Left cardiac atrium (tissue), 4 donors: ENCODE data around the gene PHC2. TPM values are rescaled to one million over a fixed set of nuclear protein-coding genes. Genes with fewer than 3 reads are reported as not detected.

Source experiments
- ATAC-seq, 2 donors: fragments of 200-7000 bp; cut with Tn5 transposase; one replicate each; pipeline ENCODE4 v1.9.1; 2020; ENCODE audit warnings: mild to moderate bottlenecking in 2 of 2, moderate library complexity in 2 of 2
- DNase-seq: peaks from one replicate; pipeline ENCODE4 v3.0.0-alpha.2; 2020
- intact Hi-C, 2 donors: fragments of 100-400 bp; cut with DNase I; formaldehyde crosslinking; loops; one replicate each; pipeline versions ENCODE4 v1.14.1 to v1.15.1; 2022 to 2023
- total RNA-seq, 2 donors: library from RNA; stranded (reverse); fragmentation: NEBNext Ultra II Directional; extraction: Animal tissue kit (Norgen Biotek cat#: 25700); gene quantifications; one replicate each; pipeline ENCODE4 v1.2.1, GENCODE V29; 2021
- donor health status: DM: no; HTN: yes; CAD: no.
- donor health status: DM: no; HTN: yes; CAD: no; lungs with severe emphysema.
- donor health status: DM: yes; HTN: yes; CAD: no.
- donor health status: Dilated cardiomyopathy.

Gene PHC2
- total RNA-seq, 2 donors from 2014 or later: 75.0 to 139 TPM

DNA sequence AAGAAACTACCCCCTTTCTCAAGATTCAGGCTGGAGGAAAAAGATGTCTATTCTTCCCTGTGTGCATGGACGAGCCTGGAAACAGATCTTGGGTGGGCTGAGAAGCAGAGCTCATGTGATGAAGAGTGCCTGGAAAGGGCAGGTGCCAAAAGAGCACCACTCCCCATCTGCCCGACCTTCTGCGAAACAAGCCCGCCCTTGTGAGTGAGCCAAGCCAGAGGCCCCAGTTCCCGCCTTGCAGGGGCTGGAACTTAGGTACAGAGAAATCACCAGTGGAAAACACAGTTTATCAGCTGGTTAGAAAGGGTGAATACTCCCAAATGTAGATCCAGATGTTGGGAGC, 83.3 kb downstream of the PHC2 start:
- intact Hi-C loops: no loop called here
- peak; percentile 75 for DNase-seq
- ATAC-seq: peak in 1 of 2 donors; percentile 38

DNA sequence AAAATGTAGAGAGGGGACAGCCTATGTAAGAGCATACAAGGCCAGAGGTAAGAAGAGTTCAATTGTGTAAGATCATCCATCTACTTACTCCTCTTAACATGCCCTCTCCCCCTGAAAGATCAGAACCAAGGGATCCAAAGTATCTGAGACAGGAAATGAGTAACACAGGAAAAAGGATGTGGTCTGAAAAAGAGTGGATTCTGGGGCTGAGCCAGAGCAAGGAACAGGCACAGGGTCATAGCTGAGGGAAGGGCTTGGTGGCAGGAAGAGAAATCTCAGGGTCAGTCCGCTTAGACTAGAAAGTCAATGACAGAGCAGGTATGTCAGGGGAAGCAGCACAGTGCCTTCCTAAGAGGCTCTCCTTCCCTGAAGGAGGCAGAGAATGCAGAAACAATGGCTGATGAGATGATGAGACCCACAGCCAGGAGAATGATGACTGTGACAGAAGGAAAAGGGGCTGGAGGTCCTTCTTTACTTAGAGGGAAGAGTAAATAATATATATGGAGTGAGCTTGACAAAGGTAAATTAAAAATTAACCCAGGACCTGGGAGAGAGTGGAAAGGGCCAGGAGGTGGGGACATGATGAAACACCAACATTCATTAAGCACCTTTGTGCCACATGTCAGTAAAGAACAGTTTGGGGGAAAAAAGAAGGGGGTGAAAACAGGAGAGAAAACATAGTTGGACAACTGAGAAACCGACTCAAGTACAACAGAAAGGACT, 83.8 kb downstream of the PHC2 start:
- intact Hi-C loops: no loop called here
- peak; percentile 81 for DNase-seq
- ATAC-seq: peak; percentile 6 to 47

DNA sequence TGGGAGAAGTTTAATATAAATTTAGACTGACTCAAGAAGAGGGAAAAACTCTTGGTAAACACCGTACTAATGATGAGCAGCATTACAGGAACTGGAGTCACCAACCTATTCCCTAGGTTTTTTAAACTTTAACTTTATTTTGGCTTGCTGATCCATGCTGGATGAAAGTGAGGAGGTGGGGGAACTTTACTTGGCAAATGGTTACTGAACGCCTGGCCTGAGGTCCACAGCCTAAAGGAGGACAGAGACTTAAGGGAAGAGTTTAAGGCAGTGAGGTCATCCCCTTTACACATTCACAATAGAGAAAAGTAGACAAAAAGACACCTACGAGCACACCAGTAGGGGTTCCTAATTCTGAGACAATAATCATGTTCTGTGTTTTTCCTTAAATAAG, 84.4 kb downstream of the PHC2 start:
- ATAC-seq: no peak
- DNase-seq: no peak
- intact Hi-C loops: no loop called here

GRCh38 chr1:33344896-33345560, 85.9 kb downstream of the PHC2 start:
- intact Hi-C loops: no loop called here
- DNase-seq (no peak), ATAC-seq (no peak)

- no peak for DNase-seq
- intact Hi-C loops: no loop called here
- ATAC-seq: no peak
Measured at GRCh38 chr1:33343539-33343938, 87.4 kb downstream of the PHC2 start.

- DNase-seq: peak; percentile 77
- intact Hi-C loops: no loop called here
Measured at GRCh38 chr1:33342041-33342723, 88.7 kb downstream of the PHC2 start.

DNA sequence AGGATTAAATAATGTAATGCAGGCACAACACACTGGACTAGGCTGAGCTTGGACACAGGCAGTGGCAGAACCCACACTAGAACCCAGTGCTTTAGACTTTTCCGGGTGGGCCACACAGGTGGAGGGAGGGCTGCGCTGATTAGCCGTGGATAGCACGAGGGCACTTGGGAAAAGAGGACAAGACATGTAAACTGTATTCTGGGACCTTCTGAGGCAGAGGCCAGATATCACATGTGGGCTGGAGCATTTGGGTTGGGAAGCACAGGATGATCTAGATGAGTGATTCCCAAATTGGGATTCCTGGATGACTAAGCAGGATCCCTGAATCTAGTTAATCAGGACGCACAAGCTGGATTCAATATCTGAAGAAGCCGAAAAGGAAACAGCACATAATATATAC, 89.7 kb downstream of the PHC2 start:
- DNase-seq (no peak), ATAC-seq (no peak)
- intact Hi-C loops: no loop called here

More at GRCh38 chr1:33342041-33342723, 88.7 kb downstream of the PHC2 start:
- ATAC-seq: peak; percentile 42 to 67

GRCh38 chr1:33339413-33339812, 91.5 kb downstream of the PHC2 start:
- intact Hi-C loops: no loop called here
- ATAC-seq: peak in 1 of 2 donors; percentile 23
- DNase-seq: no peak

DNA sequence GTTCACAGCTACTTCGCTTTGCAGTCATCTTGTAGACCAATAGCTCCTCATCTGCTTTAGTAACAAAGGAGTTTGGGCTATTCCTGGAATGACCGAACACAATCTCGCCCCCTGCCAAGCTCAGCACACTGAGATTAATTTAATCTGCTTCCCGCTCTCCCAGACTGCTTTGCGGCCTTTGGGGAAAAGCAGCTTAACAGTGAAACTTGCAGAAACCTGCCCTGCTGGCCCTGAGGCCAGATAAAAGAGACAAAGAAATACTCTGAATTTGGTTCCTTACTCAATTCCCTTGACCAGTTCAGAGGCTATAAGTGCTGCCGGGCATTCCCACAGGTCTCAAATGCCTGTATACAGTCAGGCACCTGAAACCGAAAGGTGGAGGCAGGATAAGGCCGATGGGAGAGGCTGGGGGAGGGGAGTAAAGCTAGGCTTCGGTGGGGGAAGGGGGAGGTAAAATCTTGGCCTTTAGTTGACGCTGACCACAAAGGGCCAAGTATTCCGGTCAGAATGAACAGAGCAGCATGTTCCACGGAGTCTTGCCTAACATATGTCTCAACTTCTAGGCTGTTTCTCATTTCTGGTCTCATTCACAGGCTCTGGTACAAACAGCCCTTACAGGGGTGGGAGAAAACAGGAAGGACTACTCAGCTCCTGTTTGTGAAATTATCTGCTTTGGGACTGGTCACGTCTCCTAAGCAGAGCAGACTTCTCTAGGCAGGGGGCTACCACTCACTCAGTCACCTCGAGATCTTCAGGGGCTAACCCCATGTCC, 92.3 kb downstream of the PHC2 start:
- intact Hi-C loops: no loop called here
- ATAC-seq (peak; percentile 61 to 62), DNase-seq (peak; percentile 69)

DNA sequence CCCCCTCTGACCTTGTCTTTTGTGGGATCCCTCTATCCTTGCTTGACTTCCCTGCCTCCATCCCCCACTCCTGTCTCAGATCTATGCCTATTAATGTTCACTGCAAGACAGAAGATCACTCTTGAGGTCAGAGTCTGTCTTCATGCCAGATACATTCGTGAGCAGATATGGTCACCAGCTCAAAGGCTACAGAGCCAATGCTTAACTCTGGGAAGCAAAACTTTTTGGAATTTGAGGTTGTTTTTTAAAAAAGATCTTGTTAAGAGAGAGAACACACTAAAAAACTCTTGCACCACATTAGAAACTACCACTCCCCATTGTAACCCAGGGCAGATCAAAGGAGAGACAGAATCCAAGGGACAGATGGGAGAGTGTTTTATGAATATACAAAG, 92.9 kb downstream of the PHC2 start:
- peak in 1 of 2 donors; percentile 7 for ATAC-seq
- DNase-seq: no peak
- intact Hi-C loops: no loop called here

DNA sequence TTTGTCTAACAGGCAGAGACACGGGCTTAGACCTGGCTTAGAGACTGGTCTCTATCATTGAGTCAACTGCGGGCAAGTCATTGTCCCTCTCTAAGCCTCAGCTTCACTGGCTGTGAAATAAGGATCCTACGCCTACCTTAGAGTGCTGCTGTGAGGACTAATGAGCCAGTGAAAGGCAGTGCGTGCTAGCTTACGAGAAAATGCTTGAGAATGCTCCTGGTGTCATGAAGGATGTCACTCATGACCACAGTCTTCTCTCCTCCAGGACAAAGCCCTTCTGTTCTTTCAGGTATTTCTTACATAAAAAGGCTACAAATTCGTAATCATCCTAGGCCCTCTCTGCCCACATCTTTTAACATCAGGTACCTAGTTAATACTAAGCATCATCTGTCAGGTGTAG, 93.5 kb downstream of the PHC2 start:
- intact Hi-C loops: no loop called here
- DNase-seq: no peak

DNA sequence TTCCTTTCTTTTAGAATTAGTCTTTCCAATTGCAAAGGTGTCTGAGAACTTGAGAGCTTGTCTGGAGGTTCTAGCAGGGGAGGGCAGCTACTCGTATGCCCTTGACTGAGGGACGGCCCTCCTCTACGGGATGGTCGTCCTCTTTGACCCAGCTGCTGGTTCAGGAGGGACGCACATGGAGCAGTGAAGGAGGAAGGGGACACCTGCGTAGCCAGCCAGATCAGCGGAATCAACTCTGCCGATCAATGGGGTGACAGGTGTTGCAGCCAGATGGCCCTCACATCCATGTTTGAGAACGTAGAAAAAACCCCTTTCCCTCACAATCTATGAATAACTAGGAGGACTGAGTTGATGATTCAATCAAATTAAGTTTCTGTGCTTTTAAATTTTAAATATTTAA, 94.3 kb downstream of the PHC2 start:
- ATAC-seq (no peak), DNase-seq (no peak)
- intact Hi-C loops: no loop called here

More for the DNA sequence above, 93.5 kb downstream of the PHC2 start:
- ATAC-seq: no peak

DNA sequence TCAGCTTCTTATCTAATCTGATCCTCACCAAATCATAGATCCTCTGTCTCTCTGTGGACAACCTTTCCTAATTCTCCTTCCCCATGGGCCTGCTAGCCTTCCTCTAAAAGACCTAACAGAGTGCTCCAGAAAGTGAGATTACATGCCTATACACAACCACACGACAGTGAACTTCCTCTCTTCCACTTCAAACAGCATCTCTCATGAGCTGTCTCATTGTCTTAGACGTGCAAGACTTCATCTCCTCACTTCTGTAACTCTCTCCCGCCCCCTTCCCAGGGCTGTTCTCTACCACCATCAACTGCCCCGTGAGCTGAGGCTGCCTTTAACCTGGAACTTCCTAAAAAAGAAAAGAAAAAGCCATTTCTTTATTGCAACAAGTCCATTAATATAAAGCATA, 95.9 kb downstream of the PHC2 start:
- ATAC-seq: no peak
- DNase-seq: no peak
- intact Hi-C loops: no loop called here

DNA sequence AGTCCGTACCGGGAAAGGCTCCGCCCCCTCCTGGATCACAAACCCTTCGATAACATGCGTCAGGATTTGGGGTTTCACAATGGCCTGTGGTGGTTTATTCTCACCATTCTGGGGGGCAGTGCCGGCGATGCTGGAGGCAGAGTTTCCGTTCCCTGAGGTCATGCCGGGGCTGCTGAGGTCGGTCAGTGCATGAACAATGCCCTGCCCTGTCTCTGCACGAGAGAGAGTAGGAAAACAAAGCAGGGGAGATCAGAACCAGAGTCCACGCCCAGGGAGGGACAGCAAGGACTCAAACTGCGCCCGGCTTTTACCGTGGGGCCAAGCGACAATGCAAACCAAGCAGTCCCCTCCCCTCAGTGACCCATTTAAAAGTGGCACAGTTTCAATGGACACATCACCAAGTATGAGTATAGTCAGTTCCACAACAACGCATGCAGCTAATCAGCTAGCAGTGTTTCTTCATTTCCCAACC, 96.8 kb downstream of the PHC2 start:
- DNase-seq (peak; percentile 89), ATAC-seq (peak; percentile 36 to 52)
- intact Hi-C loops: no loop called here

DNA sequence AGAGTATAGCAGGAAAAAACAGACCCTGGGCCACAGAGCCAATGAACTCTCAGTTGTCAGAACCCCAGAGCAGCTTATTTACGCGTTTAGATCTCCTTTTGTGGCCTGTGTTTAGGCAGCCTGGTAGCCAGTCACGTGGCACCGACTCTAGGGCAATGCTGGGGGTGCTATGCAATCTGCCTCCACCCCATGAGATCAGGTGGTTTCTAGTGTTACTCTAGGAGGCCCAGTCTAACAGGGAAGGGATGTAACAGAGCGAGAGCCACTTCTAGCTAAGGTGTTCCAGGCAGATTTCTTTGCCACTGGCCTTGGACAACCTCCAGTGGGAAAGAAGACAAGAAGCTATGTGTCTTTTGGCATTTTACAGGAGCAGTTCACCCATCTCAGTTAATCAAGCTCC, 98.0 kb downstream of the PHC2 start:
- no peak for DNase-seq
- no peak for ATAC-seq
- intact Hi-C loops: no loop called here

GRCh38 chr1:33332357-33332789, 98.5 kb downstream of the PHC2 start:
- DNase-seq (no peak), ATAC-seq (peak in 1 of 2 donors; percentile 4)
- intact Hi-C loops: no loop called here

- no peak for DNase-seq
- ATAC-seq: no peak
- intact Hi-C loops: no loop called here
Measured at GRCh38 chr1:33331444-33332356, 99.2 kb downstream of the PHC2 start.

DNA sequence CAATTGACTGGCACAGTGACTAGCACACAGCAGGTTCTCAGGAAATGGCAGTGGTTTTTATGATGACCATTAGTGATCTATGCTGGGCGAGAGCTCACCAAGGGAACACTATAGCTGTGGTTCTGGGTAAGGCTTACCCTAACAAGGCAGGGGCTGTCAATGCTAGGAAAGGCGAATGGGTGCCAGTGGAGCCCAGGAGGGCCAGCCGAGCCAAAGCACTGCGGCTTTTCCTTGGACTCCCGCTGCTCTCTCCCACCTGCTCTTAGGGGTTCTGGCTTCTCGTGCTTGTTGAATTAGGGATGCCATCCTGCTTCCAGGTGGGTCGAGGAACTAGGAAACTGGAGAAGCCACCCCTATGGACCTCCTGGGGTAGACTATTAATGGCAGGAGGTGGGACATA, 100.0 kb downstream of the PHC2 start:
- ATAC-seq (no peak), DNase-seq (no peak)
- intact Hi-C loops: no loop called here
